GM18858 (cell line): Measurements from ENCODE around the gene NRXN3.
"Not testable (repeated sequence)": the region's sequence is repeated elsewhere in the genome, so short reads cannot be mapped to it uniquely, and the experiment has no call there.

Experiments
- ATAC-seq: cut with Tn5 transposase; IDR thresholded peaks from one replicate; pipeline ENCODE4 v1.9.1; 2021; ENCODE audit not compliant: unreplicated experiment

NRXN3 gene

GRCh38 chr14:78974691-78975090 lies 804.5 kb downstream of the NRXN3 start:
- ATAC-seq, result no peak

GRCh38 chr14:78975734-78976133 lies 805.6 kb downstream of the NRXN3 start:
- no peak for ATAC-seq

GRCh38 chr14:78978896-78979295 lies 808.7 kb downstream of the NRXN3 start:
- ATAC-seq, result no peak

- ATAC-seq, result no peak
Observed at GRCh38 chr14:78982551-78982950, 812.4 kb downstream of the NRXN3 start.

- no peak for ATAC-seq
Observed at GRCh38 chr14:78983126-78983525, 813.0 kb downstream of the NRXN3 start.

GRCh38 chr14:78985668-78986381 lies 815.7 kb downstream of the NRXN3 start:
- ATAC-seq, result no peak

- ATAC-seq, result no peak
Observed at GRCh38 chr14:78986989-78987388, 816.8 kb downstream of the NRXN3 start.

- no peak for ATAC-seq
Observed at GRCh38 chr14:78989221-78989620, 819.0 kb downstream of the NRXN3 start.

GRCh38 chr14:78992867-78993266 lies 822.7 kb downstream of the NRXN3 start:
- ATAC-seq, result no peak

- no peak for ATAC-seq
Observed at GRCh38 chr14:78997811-78998210, 827.6 kb downstream of the NRXN3 start.

GRCh38 chr14:79009286-79009685 lies 839.1 kb downstream of the NRXN3 start:
- ATAC-seq, result no peak

GRCh38 chr14:79011091-79011919 lies 841.1 kb downstream of the NRXN3 start:
- no peak for ATAC-seq

- no peak for ATAC-seq
Observed at GRCh38 chr14:79011920-79012204, 841.7 kb downstream of the NRXN3 start.

- ATAC-seq, result no peak
Observed at GRCh38 chr14:79016828-79017505, 846.8 kb downstream of the NRXN3 start.

GRCh38 chr14:79017561-79017960 lies 847.4 kb downstream of the NRXN3 start:
- ATAC-seq, result no peak

GRCh38 chr14:79018836-79019235 lies 848.7 kb downstream of the NRXN3 start:
- ATAC-seq, result no peak

- ATAC-seq, result not testable (repeated sequence)
Observed at GRCh38 chr14:79019898-79020297, 849.7 kb downstream of the NRXN3 start.

- ATAC-seq, result no peak
Observed at GRCh38 chr14:79021766-79022165, 851.6 kb downstream of the NRXN3 start.

- ATAC-seq, result no peak
Observed at GRCh38 chr14:79027138-79027537, 857.0 kb downstream of the NRXN3 start.

- ATAC-seq, result no peak
Observed at GRCh38 chr14:79028281-79028680, 858.1 kb downstream of the NRXN3 start.

- no peak for ATAC-seq
Observed at GRCh38 chr14:79036441-79036840, 866.3 kb downstream of the NRXN3 start.

GRCh38 chr14:79037106-79037505 lies 866.9 kb downstream of the NRXN3 start:
- ATAC-seq, result no peak
